Liver (tissue), 9 donors: ENCODE results near the gene D2HGDH. TPM values are rescaled to one million over a fixed set of nuclear protein-coding genes. Genes with fewer than 3 reads are reported as not detected.

Source experiments
- DNase-seq: peaks from one replicate; pipeline ENCODE4 v3.0.0-alpha.2; 2017; ENCODE audit warnings: low spot score
- H3K27ac ChIP-seq, 2 donors: one replicate each; pipeline ENCODE4 v1.7.0; 2013; ENCODE audit warnings: inconsistent platforms in 2 of 2, low read length in 2 of 2, control low read depth in 1 of 2, low read depth in 1 of 2, mild to moderate bottlenecking in 1 of 2
- H3K27me3 ChIP-seq, 4 donors: one replicate each; pipeline versions ENCODE4 v1.6.1 to v1.7.0; 2013; ENCODE audit warnings: low read length in 3 of 4, inconsistent platforms in 1 of 4, mild to moderate bottlenecking in 1 of 4, moderate library complexity in 1 of 4; ENCODE audit not compliant: control insufficient read depth in 4 of 4, insufficient read depth in 4 of 4
- H3K36me3 ChIP-seq, 4 donors: one replicate each; pipeline versions ENCODE4 v1.6.1 to v1.7.0; 2013; ENCODE audit warnings: low read length in 3 of 4, mild to moderate bottlenecking in 3 of 4, low read depth in 1 of 4, moderate library complexity in 1 of 4; ENCODE audit not compliant: control insufficient read depth in 4 of 4, insufficient read depth in 3 of 4
- H3K4me1 ChIP-seq, 4 donors: one replicate each; pipeline versions ENCODE4 v1.6.1 to v1.7.0; 2013; ENCODE audit warnings: low read length in 3 of 4, mild to moderate bottlenecking in 3 of 4, moderate library complexity in 1 of 4; ENCODE audit not compliant: control insufficient read depth in 4 of 4, insufficient read depth in 4 of 4
- H3K4me3 ChIP-seq, 3 donors: one replicate each; pipeline versions ENCODE4 v1.6.1 to v1.7.0; 2013; ENCODE audit warnings: low read length in 3 of 3, control low read depth in 1 of 3, low read depth in 1 of 3, mild to moderate bottlenecking in 1 of 3
- H3K9ac ChIP-seq, 2 donors: one replicate each; pipeline ENCODE4 v1.7.0; 2013; ENCODE audit warnings: low read length in 2 of 2, mild to moderate bottlenecking in 2 of 2, moderate library complexity in 2 of 2, control low read depth in 1 of 2, low read depth in 1 of 2
- H3K9me3 ChIP-seq, 4 donors: one replicate each; pipeline versions ENCODE4 v1.6.1 to v1.7.0; 2013; ENCODE audit warnings: low read length in 3 of 4; ENCODE audit not compliant: control insufficient read depth in 4 of 4
- ATF3 ChIP-seq: IDR thresholded peaks from 2 replicates; pipeline ENCODE4 v1.6.1; 2016; ENCODE audit warnings: antibody characterized with exemption
- CTCF ChIP-seq: fragments of 150-350 bp; IDR thresholded peaks from 2 replicates; pipeline ENCODE4 v1.5.1; 2017; ENCODE audit warnings: improper control_type of control experiment, low read depth, low read length; ENCODE audit not compliant: missing input control
- EGR1 ChIP-seq, 2 donors: IDR thresholded peaks; 2 replicates each; pipeline ENCODE4 v1.6.1; 2016 to 2018; ENCODE audit warnings: antibody characterized with exemption in 2 of 2, low read depth in 2 of 2
- FOXA1 ChIP-seq: IDR thresholded peaks from 2 replicates; pipeline ENCODE4 v1.6.1; 2016; ENCODE audit warnings: antibody characterized with exemption
- FOXA2 ChIP-seq: IDR thresholded peaks from 2 replicates; pipeline ENCODE4 v1.6.1; 2016; ENCODE audit warnings: antibody characterized with exemption
- GABPA ChIP-seq, 2 donors: IDR thresholded peaks in 1 of 2; conservative IDR thresholded peaks in 1 of 2; 2 replicates each; pipeline ENCODE4 v1.6.1; 2016; ENCODE audit warnings: antibody characterized with exemption in 2 of 2, mild to moderate bottlenecking in 1 of 2, moderate library complexity in 1 of 2
- HNF4A ChIP-seq, 2 donors: conservative IDR thresholded peaks; 2 replicates each; pipeline ENCODE4 v1.6.1; 2016; ENCODE audit warnings: antibody characterized with exemption in 2 of 2, mild to moderate bottlenecking in 2 of 2
- HNF4G ChIP-seq: IDR thresholded peaks from 2 replicates; pipeline ENCODE4 v1.6.1; 2016; ENCODE audit warnings: antibody characterized with exemption
- JUND ChIP-seq, 2 donors: IDR thresholded peaks; 2 replicates each; pipeline ENCODE4 v1.6.1; 2016; ENCODE audit warnings: antibody characterized with exemption in 2 of 2
- MAX ChIP-seq: IDR thresholded peaks from 2 replicates; pipeline ENCODE4 v1.6.1; 2016; ENCODE audit warnings: antibody characterized with exemption
- NR2F2 ChIP-seq: IDR thresholded peaks from 2 replicates; pipeline ENCODE4 v1.6.1; 2016; ENCODE audit warnings: antibody characterized with exemption
- RAD21 ChIP-seq, 2 donors: IDR thresholded peaks; 2 replicates each; pipeline ENCODE4 v1.6.1; 2016; ENCODE audit warnings: antibody characterized with exemption in 2 of 2, mild to moderate bottlenecking in 2 of 2
- RXRA ChIP-seq, 2 donors: IDR thresholded peaks; 2 replicates each; pipeline ENCODE4 v1.6.1; 2017 to 2018; ENCODE audit warnings: antibody characterized with exemption in 2 of 2, mild to moderate bottlenecking in 1 of 2
- SP1 ChIP-seq: IDR thresholded peaks from 2 replicates; pipeline ENCODE4 v1.6.1; 2018; ENCODE audit warnings: antibody characterized with exemption, mild to moderate bottlenecking
- TAF1 ChIP-seq: conservative IDR thresholded peaks from 2 replicates; pipeline ENCODE4 v1.6.1; 2016; ENCODE audit warnings: antibody characterized with exemption, mild to moderate bottlenecking
- YY1 ChIP-seq: IDR thresholded peaks from 2 replicates; pipeline ENCODE4 v1.6.1; 2016; ENCODE audit warnings: antibody characterized with exemption, mild to moderate bottlenecking
- ZBTB33 ChIP-seq: IDR thresholded peaks from 2 replicates; pipeline ENCODE4 v1.6.1; 2016; ENCODE audit warnings: antibody characterized with exemption
- WGBS: extraction: QIAGEN DNeasy Blood & Tissue Kit; methylation state at CpG from one replicate; pipeline ENCODE4 v1.1.7; 2013; 5-methylcytosine and 5-hydroxymethylcytosine counted together
- polyA plus RNA-seq, 2 donors: library from polyadenylated mRNA; stranded (reverse) in 1 of 2; unstranded in 1 of 2; fragments of 200-250 nt in 1 of 2; fragments of >200 nt in 1 of 2; fragmentation: Nextera tagmentation in 1 of 2; extraction: Ambion mirVana in 1 of 2; gene quantifications; one replicate each; pipeline versions ENCODE4 v1.2.1 to v1.2.3, GENCODE V29; 2013 to 2015
- total RNA-seq, 2 donors: library from RNA; depleted of rRNA; stranded (reverse); fragments of >200 nt; gene quantifications; one replicate each; pipeline ENCODE4 v1.2.3, GENCODE V29; 2014
- TF ChIP-seq, protein P1 (sequence below): IDR thresholded peaks from 2 replicates; pipeline ENCODE4 v1.6.1; 2016; ENCODE audit warnings: antibody characterized with exemption, mild to moderate bottlenecking
- donor health status: healthy.
- donor health status: healthy.
- donor health status: healthy.
- donor health status: healthy.
- donor health status: healthy.

Gene D2HGDH
- total and polyA plus RNA-seq, 4 donors, result 6.4 to 25.0 (median 13.5) TPM

GRCh38 chr2:241739177-241739576 is 4.7 kb downstream of the D2HGDH start:
- TF ChIP-seq GABPA (IDR thresholded peaks at IDR 0.05 in 1 of 2, conservative IDR thresholded peaks at IDR 0.05 in 1 of 2) (no peak), EGR1 (IDR thresholded peaks at IDR 0.05; ENCODE audit: low read depth in 2 of 2) (no peak)
- H3K4me3 ChIP-seq, result no peak overlapping the region
- WGBS, result 94% methylated on average over 15 of the region's 15 CpGs
- H3K27me3 ChIP-seq, result no peaks in the 10 kb centered on the region
- no peak for DNase-seq
- peaks cover 6 to 41% (median 34%) of the 10 kb centered on the region in 4 donors for H3K4me1 ChIP-seq
- no peaks in the 10 kb centered on the region for H3K9me3 ChIP-seq
- peaks cover 0 to 9% (median 0%) of the 10 kb centered on the region in 4 donors for H3K36me3 ChIP-seq
- no peak overlapping the region for H3K9ac ChIP-seq
- no peak overlapping the region for H3K27ac ChIP-seq

GRCh38 chr2:241739651-241740050 is 5.2 kb downstream of the D2HGDH start:
- 95% methylated on average over 12 of the region's 12 CpGs for WGBS
- DNase-seq, result no peak
- peaks cover 0 to 12% (median 0%) of the 10 kb centered on the region in 4 donors for H3K36me3 ChIP-seq

More at GRCh38 chr2:241739651-241740050, 5.2 kb downstream of the D2HGDH start:
- H3K27me3 ChIP-seq, result no peaks in the 10 kb centered on the region
- H3K9me3 ChIP-seq, result no peaks in the 10 kb centered on the region
- no peak overlapping the region for H3K4me3 ChIP-seq
- no peak overlapping the region for H3K9ac ChIP-seq
- TF ChIP-seq HNF4A (conservative IDR thresholded peaks at IDR 0.05), result no peak
- no peak for TF ChIP-seq JUND (IDR thresholded peaks at IDR 0.05)
- no peak for TF ChIP-seq FOXA2
- TF ChIP-seq EGR1 (IDR thresholded peaks at IDR 0.05; ENCODE audit: low read depth in 2 of 2), result no peak
- no peak for TF ChIP-seq ZBTB33
- no peak for TF ChIP-seq ATF3
- TF ChIP-seq SP1, result no peak
- TF ChIP-seq, protein P1, sequence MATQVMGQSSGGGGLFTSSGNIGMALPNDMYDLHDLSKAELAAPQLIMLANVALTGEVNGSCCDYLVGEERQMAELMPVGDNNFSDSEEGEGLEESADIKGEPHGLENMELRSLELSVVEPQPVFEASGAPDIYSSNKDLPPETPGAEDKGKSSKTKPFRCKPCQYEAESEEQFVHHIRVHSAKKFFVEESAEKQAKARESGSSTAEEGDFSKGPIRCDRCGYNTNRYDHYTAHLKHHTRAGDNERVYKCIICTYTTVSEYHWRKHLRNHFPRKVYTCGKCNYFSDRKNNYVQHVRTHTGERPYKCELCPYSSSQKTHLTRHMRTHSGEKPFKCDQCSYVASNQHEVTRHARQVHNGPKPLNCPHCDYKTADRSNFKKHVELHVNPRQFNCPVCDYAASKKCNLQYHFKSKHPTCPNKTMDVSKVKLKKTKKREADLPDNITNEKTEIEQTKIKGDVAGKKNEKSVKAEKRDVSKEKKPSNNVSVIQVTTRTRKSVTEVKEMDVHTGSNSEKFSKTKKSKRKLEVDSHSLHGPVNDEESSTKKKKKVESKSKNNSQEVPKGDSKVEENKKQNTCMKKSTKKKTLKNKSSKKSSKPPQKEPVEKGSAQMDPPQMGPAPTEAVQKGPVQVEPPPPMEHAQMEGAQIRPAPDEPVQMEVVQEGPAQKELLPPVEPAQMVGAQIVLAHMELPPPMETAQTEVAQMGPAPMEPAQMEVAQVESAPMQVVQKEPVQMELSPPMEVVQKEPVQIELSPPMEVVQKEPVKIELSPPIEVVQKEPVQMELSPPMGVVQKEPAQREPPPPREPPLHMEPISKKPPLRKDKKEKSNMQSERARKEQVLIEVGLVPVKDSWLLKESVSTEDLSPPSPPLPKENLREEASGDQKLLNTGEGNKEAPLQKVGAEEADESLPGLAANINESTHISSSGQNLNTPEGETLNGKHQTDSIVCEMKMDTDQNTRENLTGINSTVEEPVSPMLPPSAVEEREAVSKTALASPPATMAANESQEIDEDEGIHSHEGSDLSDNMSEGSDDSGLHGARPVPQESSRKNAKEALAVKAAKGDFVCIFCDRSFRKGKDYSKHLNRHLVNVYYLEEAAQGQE, result no peak
- no peak for TF ChIP-seq NR2F2
- no peak for TF ChIP-seq GABPA (IDR thresholded peaks at IDR 0.05 in 1 of 2, conservative IDR thresholded peaks at IDR 0.05 in 1 of 2)
- no peak for TF ChIP-seq FOXA1
- TF ChIP-seq HNF4G, result no peak
- no peak for TF ChIP-seq MAX
- no peak for TF ChIP-seq RAD21 (IDR thresholded peaks at IDR 0.05)
- TF ChIP-seq YY1, result no peak
- TF ChIP-seq CTCF, result no peak
- no peak for TF ChIP-seq RXRA (IDR thresholded peaks at IDR 0.05)
- no peak for TF ChIP-seq TAF1
- peaks cover 6 to 46% (median 36%) of the 10 kb centered on the region in 4 donors for H3K4me1 ChIP-seq
- no peak overlapping the region for H3K27ac ChIP-seq
